ENCODE measurements around the gene ETV3L. TPM values are rescaled to one million over a fixed set of nuclear protein-coding genes. Genes with fewer than 3 reads are reported as not detected.

Gene ETV3L
- total RNA-seq, 2 donors from 2014 or later = not detected

GRCh38 chr1:157092831-157093230 lies 6.8 kb downstream of the ETV3L start:
- TF ChIP-seq CTCF (IDR thresholded peaks at IDR 0.05) = no peak
- no peak for TF ChIP-seq POLR2A (IDR thresholded peaks at IDR 0.05)
- Histone ChIP-seq H3K36me3 (replicated peaks in 1 of 2; ENCODE audit: insufficient read depth in 1 of 2, low read depth in 2 of 2) (no peaks in the 10 kb centered on the region), H3K4me3 (no peak overlapping the region), H3K4me1 (no peaks in the 10 kb centered on the region), H3K9me3 (no peaks in the 10 kb centered on the region), H3K27me3 (no peaks in the 10 kb centered on the region), H3K27ac (no peak overlapping the region)
- intact Hi-C loops (cut with DNase I) = no loop called here
- ATAC-seq (no peak), DNase-seq (peak in 3 of 4 donors; percentile 10 to 30 (median 29))
- 56 to 74% methylated on average over 7 to 8 of the region's 8 CpGs for WGBS, 2 donors

GRCh38 chr1:157091668-157092273 lies 7.8 kb downstream of the ETV3L start:
- intact Hi-C loops (cut with DNase I) = loop anchor here (2.0 kb wide), 1 partner anchor 63 kb away; no protein-coding TSS in a partner anchor
- no peak for ATAC-seq
- H3K27me3 ChIP-seq = no peaks in the 10 kb centered on the region
- H3K4me3 ChIP-seq = no peak overlapping the region
- TF ChIP-seq POLR2A (IDR thresholded peaks at IDR 0.05) = no peak
- TF ChIP-seq CTCF (IDR thresholded peaks at IDR 0.05) = no peak
- H3K4me1 ChIP-seq = no peaks in the 10 kb centered on the region
- H3K9me3 ChIP-seq = no peaks in the 10 kb centered on the region
- no peaks in the 10 kb centered on the region for H3K36me3 ChIP-seq (replicated peaks in 1 of 2; ENCODE audit: insufficient read depth in 1 of 2, low read depth in 2 of 2)
- WGBS, 2 donors = 52 to 64% methylated on average over 4 of the region's 4 CpGs
- H3K27ac ChIP-seq = no peak overlapping the region
- DNase-seq = no peak

- TF ChIP-seq CTCF (IDR thresholded peaks at IDR 0.05) = no peak
- 82 to 87% methylated on average over 4 of the region's 4 CpGs for WGBS, 2 donors
- Histone ChIP-seq H3K4me3 (no peak overlapping the region), H3K36me3 (replicated peaks in 1 of 2; ENCODE audit: insufficient read depth in 1 of 2, low read depth in 2 of 2) (no peaks in the 10 kb centered on the region), H3K4me1 (no peaks in the 10 kb centered on the region), H3K9me3 (no peaks in the 10 kb centered on the region), H3K27ac (no peak overlapping the region), H3K27me3 (no peaks in the 10 kb centered on the region)
- ATAC-seq (no peak), DNase-seq (no peak)
- intact Hi-C loops (cut with DNase I) = loop anchor here (2.0 kb wide), 1 partner anchor 64 kb away; no protein-coding TSS in a partner anchor
Measured at GRCh38 chr1:157091186-157091585, 8.4 kb downstream of the ETV3L start.

- Histone ChIP-seq H3K27me3 (no peaks in the 10 kb centered on the region), H3K27ac (no peak overlapping the region), H3K9me3 (no peaks in the 10 kb centered on the region), H3K4me3 (no peak overlapping the region), H3K36me3 (replicated peaks in 1 of 2; ENCODE audit: insufficient read depth in 1 of 2, low read depth in 2 of 2) (no peaks in the 10 kb centered on the region), H3K4me1 (no peaks in the 10 kb centered on the region)
- ATAC-seq (no peak), DNase-seq (no peak)
- TF ChIP-seq POLR2A (IDR thresholded peaks at IDR 0.05) = no peak
- TF ChIP-seq CTCF (IDR thresholded peaks at IDR 0.05) = no peak
- WGBS, 2 donors = 57 to 59% methylated on average over 2 to 3 of the region's 3 CpGs
- intact Hi-C loops (cut with DNase I) = loop anchor here (2.0 kb wide), 1 partner anchor 64 kb away; no protein-coding TSS in a partner anchor
Measured at GRCh38 chr1:157090771-157091170, 8.8 kb downstream of the ETV3L start.

GRCh38 chr1:157090196-157090647 lies 9.4 kb downstream of the ETV3L start:
- Histone ChIP-seq H3K36me3 (replicated peaks in 1 of 2; ENCODE audit: insufficient read depth in 1 of 2, low read depth in 2 of 2) (no peaks in the 10 kb centered on the region), H3K4me3 (no peak overlapping the region), H3K27ac (no peak overlapping the region), H3K4me1 (no peaks in the 10 kb centered on the region), H3K27me3 (no peaks in the 10 kb centered on the region), H3K9me3 (no peaks in the 10 kb centered on the region)
- TF ChIP-seq CTCF (IDR thresholded peaks at IDR 0.05) = peak; percentile 84 to 92 (median 89)
- TF ChIP-seq POLR2A (IDR thresholded peaks at IDR 0.05) = no peak
- intact Hi-C loops (cut with DNase I) = loop anchor here (2.0 kb wide), 1 partner anchor 65 kb away; no protein-coding TSS in a partner anchor
- peak; percentile 85 to 91 (median 87) for DNase-seq
- 6 to 11% methylated on average over 10 of the region's 10 CpGs for WGBS, 2 donors
- ATAC-seq = peak; percentile 81

All from body of pancreas (tissue), 4 donors.